GM18507 (cell line): ENCODE data around the gene ATXN7L2.

Experiments
- DNase-seq: peaks from one replicate; pipeline ENCODE4 v3.0.0; 2011; ENCODE audit warnings: low read depth; ENCODE audit not compliant: insufficient read length; ENCODE audit errors: extremely low spot score
- FAIRE-seq: peaks from 2 replicates; lab custom pipeline; 2011; peaks lifted over from hg19 to GRCh38; lab: Jason Lieb, UNC

Gene ATXN7L2

DNA sequence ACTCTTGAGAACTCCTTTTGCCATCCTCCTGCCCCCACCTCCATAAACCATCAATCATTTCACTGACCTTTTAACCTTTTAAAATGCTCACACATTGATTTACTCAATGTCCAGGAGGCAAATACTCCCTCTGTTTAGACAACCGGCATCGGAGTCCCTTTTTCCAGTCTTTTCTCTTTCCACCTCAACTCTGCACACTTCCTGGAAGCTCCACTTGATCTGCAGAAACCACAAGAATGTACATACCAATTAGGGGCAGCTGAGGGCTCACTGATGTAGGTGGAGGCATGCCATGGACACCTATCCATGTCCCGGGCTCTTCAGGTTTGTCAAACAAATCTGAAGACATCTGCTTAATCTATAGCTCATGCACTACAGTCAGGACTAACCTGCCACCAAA is 31.1 kb downstream of the ATXN7L2 start:
- FAIRE-seq (no peak), DNase-seq (no peak)

GRCh38 chr1:109516872-109517271 is 33.2 kb downstream of the ATXN7L2 start:
- DNase-seq, result no peak
- no peak for FAIRE-seq

DNA sequence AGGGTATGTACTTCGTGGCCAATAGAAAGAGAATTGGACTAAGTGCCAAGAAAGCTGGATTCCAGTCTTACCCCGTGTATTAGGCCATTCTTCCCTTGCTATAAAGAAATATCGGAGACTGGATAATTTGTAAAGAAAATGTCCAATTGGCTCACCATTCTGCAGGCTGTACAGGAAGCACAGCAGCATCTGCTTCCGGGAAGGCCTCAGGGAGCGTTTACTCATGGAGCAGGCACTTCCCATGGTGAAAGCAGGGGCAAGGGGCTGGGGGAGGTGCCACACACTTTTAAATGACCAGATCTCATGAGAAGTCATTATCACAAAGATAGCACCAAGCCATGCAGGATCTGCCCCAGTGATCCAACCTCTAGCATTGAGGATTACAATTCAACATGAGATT is 33.6 kb downstream of the ATXN7L2 start:
- FAIRE-seq, result no peak

GRCh38 chr1:109521002-109521951 is 37.6 kb downstream of the ATXN7L2 start:
- no peak for DNase-seq
- FAIRE-seq, result no peak

More for the DNA sequence above, 33.6 kb downstream of the ATXN7L2 start:
- DNase-seq, result no peak

DNA sequence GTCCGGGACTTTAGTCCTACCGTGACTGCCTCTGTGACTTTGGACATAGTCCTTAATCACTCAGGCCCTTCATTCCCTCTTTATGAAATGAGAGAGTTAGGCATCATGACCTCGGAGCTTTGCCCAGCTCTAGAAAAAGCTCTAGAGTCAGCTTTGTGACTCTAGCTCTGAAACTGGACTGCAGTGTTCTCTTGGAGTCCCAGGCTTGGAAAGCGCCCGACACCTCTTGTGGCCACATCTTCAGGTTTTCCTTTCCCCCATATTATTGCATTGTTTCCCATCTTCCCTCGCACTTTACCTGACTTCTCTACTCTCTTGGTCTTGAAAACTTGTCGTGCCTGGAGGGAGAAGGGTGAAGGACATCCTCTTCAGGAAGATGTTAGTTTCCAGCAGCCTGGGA is 38.3 kb downstream of the ATXN7L2 start:
- no peak for FAIRE-seq
- no peak for DNase-seq

DNA sequence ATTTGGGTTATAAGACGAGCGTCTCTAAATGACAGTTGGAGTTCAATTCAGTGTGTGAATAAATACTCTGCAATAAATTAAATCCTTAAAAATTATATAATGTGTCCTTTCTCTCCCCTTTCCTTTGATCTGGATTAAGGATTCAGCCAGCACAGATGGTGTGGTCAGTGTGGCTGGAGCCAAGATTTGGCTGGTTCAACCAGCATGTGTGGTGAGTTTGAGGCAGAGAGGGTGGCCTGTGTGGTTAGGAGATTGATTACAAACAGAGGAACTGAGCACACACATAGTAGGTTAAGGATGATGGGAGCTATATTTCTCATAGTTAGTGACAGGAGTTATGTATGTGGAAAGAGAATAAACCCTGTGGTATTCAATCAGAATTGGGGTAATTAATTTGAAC is 40.0 kb downstream of the ATXN7L2 start:
- DNase-seq (no peak), FAIRE-seq (no peak)

GRCh38 chr1:109527098-109527811 is 43.5 kb downstream of the ATXN7L2 start:
- DNase-seq (no peak), FAIRE-seq (peak; percentile 18)

DNA sequence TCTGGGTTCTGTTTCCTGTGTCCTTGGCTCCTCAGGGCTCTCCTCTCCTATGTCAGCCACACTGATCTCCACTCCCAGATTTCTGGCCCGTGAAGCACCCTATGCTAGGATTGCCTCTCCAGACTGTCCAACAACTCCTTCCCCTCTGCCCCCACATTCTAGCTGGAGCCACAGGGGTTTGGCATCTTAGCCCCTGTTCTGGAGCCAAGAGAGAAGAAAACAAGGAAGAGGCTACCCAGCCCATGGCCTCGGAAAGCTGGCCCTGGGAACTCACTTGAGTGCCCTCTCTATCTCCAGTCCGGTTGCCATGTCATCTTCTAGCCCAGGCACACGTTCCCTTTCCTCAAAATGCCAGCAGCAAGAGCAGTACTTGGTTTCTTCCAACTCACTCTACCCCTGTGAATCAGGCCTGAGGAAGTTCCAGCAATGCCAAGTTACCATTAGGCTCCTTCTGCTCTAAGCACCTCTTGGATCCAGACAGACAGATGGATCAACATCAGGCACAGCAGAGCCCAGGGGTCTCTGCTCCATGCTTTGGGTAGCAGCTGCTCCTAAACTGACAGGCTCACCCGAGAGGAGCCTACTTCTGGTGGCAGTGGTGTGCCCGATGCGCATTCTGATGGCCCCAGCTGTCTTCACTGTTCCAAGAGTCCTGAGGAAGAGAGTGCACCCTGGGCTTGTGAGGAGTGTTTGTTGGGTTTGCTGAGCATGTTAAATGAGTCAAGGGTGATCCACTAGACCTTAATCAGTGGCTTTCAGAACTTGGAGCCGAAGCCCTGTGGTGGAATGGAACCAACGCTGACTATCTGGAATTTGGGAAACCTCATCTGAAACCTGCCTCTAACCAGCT is 44.4 kb downstream of the ATXN7L2 start:
- no peak for FAIRE-seq

GRCh38 chr1:109528712-109529111 is 45.0 kb downstream of the ATXN7L2 start:
- no peak for DNase-seq
- FAIRE-seq, result no peak

More for the DNA sequence above, 44.4 kb downstream of the ATXN7L2 start:
- no peak for DNase-seq

DNA sequence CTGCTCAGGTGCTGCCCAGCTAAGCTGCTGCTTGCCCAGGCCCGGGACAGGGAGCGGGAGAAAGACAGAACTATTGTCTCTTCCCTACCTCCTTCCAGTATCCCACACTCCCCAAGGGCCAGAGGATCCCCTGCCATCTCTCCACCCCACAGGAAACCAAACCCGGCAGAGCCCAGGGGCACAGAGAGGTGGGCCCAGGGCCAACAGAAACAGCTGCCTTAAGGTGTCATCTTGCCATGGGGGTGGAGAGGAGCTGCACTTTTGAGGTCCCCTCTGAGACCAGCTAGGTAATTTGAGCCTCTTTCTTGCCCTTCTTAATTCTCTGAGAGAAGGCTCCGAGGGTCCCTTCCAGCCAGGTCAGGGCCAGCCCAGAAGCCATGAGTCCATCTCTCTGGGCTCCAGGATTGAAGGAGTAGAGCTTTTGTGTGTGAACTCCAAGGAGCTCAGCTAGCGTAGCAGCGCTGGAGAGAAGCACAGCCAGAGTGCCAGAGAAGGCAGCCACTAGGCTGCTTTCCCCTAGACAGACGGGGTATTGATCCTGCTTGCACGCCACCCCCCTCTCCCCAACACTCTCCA is 46.3 kb downstream of the ATXN7L2 start:
- DNase-seq, result no peak

GRCh38 chr1:109530457-109531087 is 46.9 kb downstream of the ATXN7L2 start:
- DNase-seq (no peak), FAIRE-seq (no peak)

More for the DNA sequence above, 46.3 kb downstream of the ATXN7L2 start:
- no peak for FAIRE-seq

- DNase-seq, result no peak
- no peak for FAIRE-seq
Observed at GRCh38 chr1:109531380-109531779, 47.7 kb downstream of the ATXN7L2 start.

DNA sequence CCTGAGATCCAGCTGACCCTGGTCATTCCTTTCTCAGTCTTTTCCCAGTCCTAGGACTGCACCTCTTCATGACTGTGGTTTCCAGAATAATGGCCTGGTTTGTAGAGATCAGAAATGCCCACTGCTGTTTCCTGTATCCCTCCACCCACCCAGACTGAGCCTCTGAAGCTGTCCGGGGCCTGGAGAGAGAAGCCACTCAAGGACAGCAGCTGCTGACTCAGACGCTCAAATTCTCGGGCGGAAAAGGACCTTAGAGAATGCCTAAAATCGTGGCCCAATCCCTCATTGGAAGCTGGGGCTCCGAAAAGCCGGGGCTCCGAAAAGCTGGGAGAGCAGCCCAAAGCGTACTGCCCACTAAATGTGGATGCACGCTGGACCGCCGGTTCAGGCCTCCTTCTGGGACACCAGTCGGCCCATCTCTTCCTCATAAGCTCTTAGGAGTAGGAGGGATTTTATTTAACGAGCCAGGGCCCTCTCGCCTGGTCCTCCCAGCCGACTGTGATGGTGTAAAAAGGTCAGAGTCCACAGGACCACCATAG is 48.2 kb downstream of the ATXN7L2 start:
- no peak for FAIRE-seq
- no peak for DNase-seq

GRCh38 chr1:109532365-109533136 is 48.8 kb downstream of the ATXN7L2 start:
- FAIRE-seq, result peak; percentile 82

DNA sequence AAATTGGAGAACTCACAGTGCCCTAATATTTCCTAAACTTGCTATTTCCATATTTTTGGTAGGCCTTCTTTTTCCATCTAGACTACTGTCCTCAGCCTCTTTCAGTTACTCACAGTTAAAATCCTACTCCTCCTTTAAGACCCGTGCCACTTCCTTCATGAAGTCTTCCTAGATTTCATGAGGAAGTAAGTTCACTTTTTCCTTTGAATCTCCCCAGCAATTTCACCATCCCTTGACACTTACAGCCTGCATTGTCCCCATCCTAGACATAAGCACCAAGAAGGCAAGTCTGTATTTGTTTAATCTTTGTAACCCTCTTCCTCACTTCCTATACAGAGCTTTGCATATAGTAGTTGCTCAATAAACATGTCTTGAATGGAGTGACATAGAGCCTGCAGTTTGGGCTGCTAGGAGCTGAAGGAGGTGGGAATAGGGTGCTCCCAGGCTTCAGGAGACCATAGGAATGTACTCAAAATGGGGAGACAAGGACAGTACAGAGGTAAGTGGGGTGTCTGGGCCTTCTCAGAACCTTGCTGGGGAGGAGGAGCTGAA is 50.7 kb downstream of the ATXN7L2 start:
- FAIRE-seq, result no peak
- DNase-seq, result no peak

More at GRCh38 chr1:109532365-109533136, 48.8 kb downstream of the ATXN7L2 start:
- peak; percentile 67 for DNase-seq

DNA sequence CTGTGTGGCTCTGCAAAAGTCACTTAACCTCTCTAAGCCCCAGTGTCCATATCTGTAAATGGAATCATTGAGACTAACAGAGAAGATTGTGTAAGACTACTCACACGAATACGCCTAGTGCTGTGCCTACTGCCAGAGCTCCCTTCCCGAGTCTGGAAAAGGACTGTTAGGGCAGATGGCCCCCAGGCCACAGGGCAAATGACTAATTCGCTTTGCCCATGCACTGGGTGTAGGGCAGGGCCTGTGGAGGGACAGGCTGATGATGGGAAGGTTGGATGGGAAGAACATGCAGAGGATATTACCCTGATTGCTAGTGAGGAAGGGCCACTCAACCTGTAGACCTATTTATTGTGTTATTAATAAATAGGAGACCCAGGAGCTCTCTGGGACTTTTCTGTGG is 51.8 kb downstream of the ATXN7L2 start:
- no peak for FAIRE-seq

GRCh38 chr1:109535971-109536491 is 52.3 kb downstream of the ATXN7L2 start:
- DNase-seq (no peak), FAIRE-seq (no peak)

More for the DNA sequence above, 51.8 kb downstream of the ATXN7L2 start:
- DNase-seq, result no peak
